IMR-90 (cell line): Measurements from ENCODE around the gene ANKMY1. TPM values are rescaled to one million over a fixed set of nuclear protein-coding genes. Genes with fewer than 3 reads are reported as not detected.
A peak's percentile ranks its signal among the peaks of the same experiment; 100 is the strongest.

ENCODE experiments used
- ATAC-seq: fragments of 200-7000 bp; cut with Tn5 transposase; 2 replicates; pipeline ENCODE4 v1.9.1; 2020; ENCODE audit warnings: low read depth, mild to moderate bottlenecking, moderate library complexity
- BruUV-seq: library from RNA; stranded (reverse); fragments of 400-500 nt; replicated peaks from 2 replicates; lab custom pipeline; 2021; lab: Mats Ljungman, UMichigan
- CTCF ChIA-PET: fragments of 300-600 bp; formaldehyde crosslinking; extraction: SDS; loops from one replicate; lab custom pipeline; 2021; ENCODE audit warnings: antibody characterized with exemption; lab: Yijun Ruan, JAX
- POLR2A ChIA-PET: fragments of 300-600 bp; sonication (Branson Sonifier 250); formaldehyde crosslinking; loops from one replicate; lab custom pipeline; 2022; ENCODE audit warnings: antibody characterized with exemption; ENCODE audit not compliant: unreplicated experiment; lab: Charles Lee
- DNase-seq: peaks from one replicate; pipeline ENCODE4 v3.0.0; 2013
- H2AFZ ChIP-seq: replicated peaks from 2 replicates; pipeline ENCODE3; 2013; ENCODE audit warnings: low read length, mild to moderate bottlenecking; ENCODE audit not compliant: poor library complexity
- H2AK5ac ChIP-seq: 2 replicates; pipeline ENCODE4 v1.6.1; 2013; ENCODE audit warnings: low read depth, low read length, inconsistent platforms
- H2AK9ac ChIP-seq: replicated peaks from 2 replicates; pipeline ENCODE3; 2013; ENCODE audit warnings: mild to moderate bottlenecking, low read depth, low read length, moderate library complexity; ENCODE audit not compliant: poor library complexity
- H2BK120ac ChIP-seq: 2 replicates; pipeline ENCODE4 v1.6.1; 2013; ENCODE audit warnings: low read depth, low read length, inconsistent platforms
- H2BK15ac ChIP-seq: 3 replicates; pipeline ENCODE4 v1.6.1; 2013; ENCODE audit warnings: low read depth, low read length, inconsistent platforms
- H2BK20ac ChIP-seq: 2 replicates; pipeline ENCODE4 v1.6.1; 2013; ENCODE audit warnings: low read depth, mild to moderate bottlenecking, inconsistent platforms, low read length, moderate library complexity
- H2BK5ac ChIP-seq: 2 replicates; pipeline ENCODE4 v1.6.1; 2013; ENCODE audit warnings: mild to moderate bottlenecking, low read depth, low read length, inconsistent platforms; ENCODE audit not compliant: poor library complexity, severe bottlenecking
- H3K14ac ChIP-seq: replicated peaks from 2 replicates; pipeline ENCODE4 v1.6.1; 2013; ENCODE audit warnings: low read depth, low read length, inconsistent platforms
- H3K18ac ChIP-seq: 2 replicates; pipeline ENCODE4 v1.6.1; 2013; ENCODE audit warnings: low read depth, low read length, control low read depth
- H3K23ac ChIP-seq: 2 replicates; pipeline ENCODE4 v1.6.1; 2013; ENCODE audit warnings: low read depth, low read length, inconsistent platforms
- H3K27ac ChIP-seq: 2 replicates; pipeline ENCODE4 v1.5.1; 2013; ENCODE audit warnings: mild to moderate bottlenecking, control low read depth, low read length; ENCODE audit not compliant: insufficient read depth
- H3K27me3 ChIP-seq: 2 replicates; pipeline ENCODE4 v1.6.1; 2013; ENCODE audit warnings: low read length; ENCODE audit not compliant: control insufficient read depth, insufficient read depth
- H3K36me3 ChIP-seq: 2 replicates; pipeline ENCODE4 v1.6.1; 2013; ENCODE audit warnings: low read length, mixed read lengths; ENCODE audit not compliant: control insufficient read depth, insufficient read depth
- H3K4ac ChIP-seq: 2 replicates; pipeline ENCODE4 v1.6.1; 2013; ENCODE audit warnings: low read depth, low read length, inconsistent platforms
- H3K4me1 ChIP-seq: 2 replicates; pipeline ENCODE4 v1.6.1; 2013; ENCODE audit warnings: low read length, mixed read lengths; ENCODE audit not compliant: control insufficient read depth, insufficient read depth
- H3K4me2 ChIP-seq: 2 replicates; pipeline ENCODE4 v1.6.1; 2013; ENCODE audit warnings: low read depth, mild to moderate bottlenecking, control low read depth, low read length, moderate library complexity
- H3K4me3 ChIP-seq: 2 replicates; pipeline ENCODE4 v1.5.1; 2013; ENCODE audit warnings: low read depth, mild to moderate bottlenecking, control low read depth, low read length, moderate library complexity; ENCODE audit not compliant: insufficient read depth
- H3K56ac ChIP-seq: 2 replicates; pipeline ENCODE4 v1.6.1; 2013; ENCODE audit warnings: low read length, inconsistent platforms; ENCODE audit not compliant: insufficient read depth; ENCODE audit errors: extremely low read depth
- H3K79me1 ChIP-seq, 2 experiments: 2 replicates each; pipeline ENCODE4 v1.6.1; 2013; ENCODE audit warnings: low read length in 2 of 2, inconsistent platforms in 1 of 2, low read depth in 1 of 2
- H3K9ac ChIP-seq: 2 replicates; pipeline ENCODE4 v1.6.1; 2013; ENCODE audit warnings: low read depth, low read length, control low read depth
- H3K9me1 ChIP-seq: 2 replicates; pipeline ENCODE4 v1.6.1; 2013; ENCODE audit warnings: low read length, inconsistent platforms; ENCODE audit not compliant: insufficient read depth
- H3K9me3 ChIP-seq: 2 replicates; pipeline ENCODE4 v1.6.1; 2013; ENCODE audit warnings: low read length; ENCODE audit not compliant: control insufficient read depth, insufficient read depth
- H4K20me1 ChIP-seq: 2 replicates; pipeline ENCODE4 v1.6.1; 2013; ENCODE audit warnings: low read length, inconsistent platforms; ENCODE audit not compliant: insufficient read depth
- H4K5ac ChIP-seq: 2 replicates; pipeline ENCODE4 v1.6.1; 2013; ENCODE audit warnings: mild to moderate bottlenecking, low read depth, low read length, control low read depth
- H4K8ac ChIP-seq, 2 experiments: 2 replicates each; pipeline ENCODE4 v1.6.1; 2013; ENCODE audit warnings: low read depth in 2 of 2, low read length in 2 of 2, control low read depth in 1 of 2, inconsistent platforms in 1 of 2
- H4K91ac ChIP-seq: 2 replicates; pipeline ENCODE4 v1.6.1; 2013; ENCODE audit warnings: low read depth, low read length, inconsistent platforms; ENCODE audit not compliant: insufficient read depth
- CEBPB ChIP-seq: IDR thresholded peaks from 2 replicates; pipeline ENCODE4 v1.6.1; 2012; ENCODE audit warnings: low read depth, low read length, improper control_type of control experiment
- MAZ ChIP-seq: IDR thresholded peaks from 2 replicates; pipeline ENCODE4 v1.6.1; 2012; ENCODE audit warnings: low read depth, mild to moderate bottlenecking, low read length, improper control_type of control experiment, moderate library complexity, borderline replicate concordance
- MXI1 ChIP-seq: IDR thresholded peaks from 2 replicates; pipeline ENCODE4 v1.6.1; 2012; ENCODE audit warnings: low read depth, mild to moderate bottlenecking, low read length, moderate library complexity, borderline replicate concordance
- POLR2A ChIP-seq: IDR thresholded peaks from 2 replicates; pipeline ENCODE4 v1.6.1; 2012; ENCODE audit warnings: mild to moderate bottlenecking, low read depth, low read length
- RAD21 ChIP-seq: IDR thresholded peaks from 2 replicates; pipeline ENCODE4 v1.6.1; 2012; ENCODE audit warnings: low read length, improper control_type of control experiment
- RCOR1 ChIP-seq: IDR thresholded peaks from 2 replicates; pipeline ENCODE4 v1.6.1; 2012; ENCODE audit warnings: mild to moderate bottlenecking, low read length, improper control_type of control experiment; ENCODE audit not compliant: insufficient replicate concordance
- RFX5 ChIP-seq: IDR thresholded peaks from 2 replicates; pipeline ENCODE4 v1.8.0; 2012; ENCODE audit warnings: low read depth, mild to moderate bottlenecking, low read length, moderate library complexity
- SMC3 ChIP-seq: fragments of 150-350 bp; IDR thresholded peaks from 2 replicates; pipeline ENCODE4 v1.6.1; 2016; ENCODE audit warnings: low read depth, mild to moderate bottlenecking, antibody characterized with exemption, low read length, moderate library complexity
- WGBS, 2 experiments: methylation state at CpG; one replicate each; pipeline versions ENCODE4 v1.1.5 to v1.1.7; 2013; ENCODE audit warnings: missing lambda C conversion rate in 2 of 2; ENCODE audit not compliant: insufficient read length in 1 of 2; ENCODE audit errors: extremely low coverage in 2 of 2; 5-methylcytosine and 5-hydroxymethylcytosine counted together
- dilution Hi-C: fragments of 300-500 bp; cut with HindIII; formaldehyde crosslinking; loops from one replicate; pipeline ENCODE4 v1.14.3; 2018; ENCODE audit warnings: low sequenced_read_pairs; ENCODE audit not compliant: unreplicated experiment
- in situ Hi-C: fragments of 300-500 bp; cut with MboI; formaldehyde crosslinking; loops from 3 replicates; pipeline ENCODE4 v1.14.3; 2019; ENCODE audit warnings: low sequenced_read_pairs, inconsistent platforms, mixed read lengths
- intact Hi-C: fragments of 100-400 bp; cut with micrococcal nuclease; formaldehyde crosslinking; loops from 2 replicates; pipeline ENCODE4 v1.10.0; 2022
- polyA plus RNA-seq, 3 experiments: library from polyadenylated mRNA; depleted of rRNA; stranded (reverse); fragments of >200 nt; gene quantifications; 2 replicates each; pipeline ENCODE4 v1.2.3, GENCODE V29; 2012; ENCODE audit warnings: low replicate concordance in 1 of 3
- total RNA-seq: library from RNA; depleted of rRNA; stranded (reverse); fragments of >200 nt; gene quantifications from 2 replicates; pipeline ENCODE4 v1.2.3, GENCODE V29; 2012
- TF ChIP-seq, protein P1 (sequence below): fragments of 150-350 bp; IDR thresholded peaks from 2 replicates; pipeline ENCODE4 v1.6.1; 2017; ENCODE audit warnings: mild to moderate bottlenecking, antibody characterized with exemption, low read length, low read depth

Gene ANKMY1
- total and polyA plus RNA-seq, 2 of the 4 experiments (the other 2 are of a cell fraction) = 2.9 to 5.5 TPM

DNA sequence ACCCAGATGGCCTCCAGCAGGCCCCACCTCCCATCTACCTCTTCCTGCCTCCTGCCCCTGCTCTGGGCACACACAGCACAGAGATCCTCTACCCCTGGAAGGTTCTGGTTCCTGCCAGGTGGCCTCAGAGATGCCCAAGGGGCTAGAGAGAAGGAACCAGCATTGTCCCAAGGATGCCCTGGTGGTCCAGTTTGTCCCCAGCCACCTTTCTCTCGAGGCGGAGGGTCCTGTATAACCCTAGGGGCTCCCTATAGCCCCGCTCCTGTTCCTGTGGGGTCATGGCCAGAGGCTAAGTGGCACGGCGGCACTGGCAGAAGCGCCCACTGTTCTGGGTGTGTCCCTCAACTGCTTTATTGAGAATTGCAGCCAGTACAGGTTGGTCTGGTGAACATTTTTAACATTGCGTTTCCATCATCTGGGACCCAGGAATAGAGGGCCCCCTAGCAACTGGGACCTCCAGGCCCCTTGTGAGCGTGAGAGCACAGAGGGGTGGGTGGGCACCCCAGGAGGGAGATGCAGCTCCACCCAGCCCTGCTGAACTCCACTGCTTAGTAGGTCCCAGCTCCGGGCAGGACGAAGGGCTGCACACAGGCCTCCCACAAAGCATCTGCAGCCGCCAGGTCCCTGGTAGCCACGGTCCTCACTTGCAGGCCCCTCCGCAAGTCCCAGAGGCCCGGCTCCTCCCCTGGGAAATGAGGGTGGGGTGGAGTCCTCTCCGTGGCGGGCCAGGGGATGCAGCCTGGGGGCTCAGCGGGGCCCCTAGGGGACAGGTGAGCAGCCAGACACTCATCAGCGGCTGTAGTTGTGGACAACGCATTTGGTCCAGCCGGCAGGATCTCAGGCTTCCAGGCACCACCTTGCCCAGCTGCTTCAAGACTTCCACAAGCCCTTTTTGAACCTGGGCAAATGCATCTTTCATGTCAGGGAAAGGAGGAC, 89.2 kb downstream of the ANKMY1 start (continued):
- no peak for TF ChIP-seq CEBPB
- no peak for TF ChIP-seq RAD21

DNA sequence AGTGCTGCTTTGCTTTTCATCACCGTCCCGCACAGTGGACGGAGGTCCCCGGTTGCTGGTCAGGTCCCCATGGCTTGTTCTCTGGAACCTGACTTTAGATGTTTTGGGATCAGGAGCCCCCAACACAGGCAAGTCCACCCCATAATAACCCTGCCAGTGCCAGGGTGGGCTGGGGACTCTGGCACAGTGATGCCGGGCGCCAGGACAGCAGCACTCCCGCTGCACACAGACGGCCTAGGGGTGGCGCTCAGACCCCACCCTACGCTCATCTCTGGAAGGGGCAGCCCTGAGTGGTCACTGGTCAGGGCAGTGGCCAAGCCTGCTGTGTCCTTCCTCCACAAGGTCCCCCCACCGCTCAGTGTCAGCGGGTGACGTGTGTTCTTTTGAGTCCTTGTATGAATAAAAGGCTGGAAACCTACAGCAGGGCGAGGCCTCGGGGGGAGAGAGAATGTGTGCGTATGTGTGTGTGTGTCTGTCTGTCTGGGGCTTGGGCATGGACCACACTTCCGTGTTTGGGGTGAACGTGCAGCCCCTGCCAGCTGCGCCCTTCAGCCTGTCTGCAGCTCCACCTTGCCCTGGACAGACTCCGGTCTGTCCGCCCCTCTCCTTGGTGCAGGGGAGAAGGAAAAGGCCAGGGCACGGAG, 90.0 kb downstream of the ANKMY1 start:
- H3K18ac ChIP-seq = no peak overlapping the region

More for the DNA sequence above, 90.0 kb downstream of the ANKMY1 start:
- H4K91ac ChIP-seq = no peak overlapping the region
- in situ Hi-C loops (no loop called here), intact Hi-C loops (no loop called here), dilution Hi-C loops (no loop called here)
- TF ChIP-seq RFX5 = no peak
- TF ChIP-seq RCOR1 = no peak
- TF ChIP-seq MAZ = no peak
- no peak for TF ChIP-seq POLR2A
- no peak for TF ChIP-seq MXI1
- TF ChIP-seq, protein P1, sequence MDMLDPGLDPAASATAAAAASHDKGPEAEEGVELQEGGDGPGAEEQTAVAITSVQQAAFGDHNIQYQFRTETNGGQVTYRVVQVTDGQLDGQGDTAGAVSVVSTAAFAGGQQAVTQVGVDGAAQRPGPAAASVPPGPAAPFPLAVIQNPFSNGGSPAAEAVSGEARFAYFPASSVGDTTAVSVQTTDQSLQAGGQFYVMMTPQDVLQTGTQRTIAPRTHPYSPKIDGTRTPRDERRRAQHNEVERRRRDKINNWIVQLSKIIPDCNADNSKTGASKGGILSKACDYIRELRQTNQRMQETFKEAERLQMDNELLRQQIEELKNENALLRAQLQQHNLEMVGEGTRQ = no peak
- no peak for TF ChIP-seq SMC3
- no peak for TF ChIP-seq CEBPB
- TF ChIP-seq RAD21 = no peak
- H3K14ac ChIP-seq = no peak overlapping the region
- H2AK9ac ChIP-seq = no peak overlapping the region
- no peak overlapping the region for H2AK5ac ChIP-seq
- H2BK120ac ChIP-seq = no peak overlapping the region
- ATAC-seq = no peak
- H3K79me1 ChIP-seq = 0 out of 4 replicates have a peak, but pooled peaks cover 0 to 3% of the 10 kb centered on the region in 2 experiments
- BruUV-seq = TSS peak; percentile 77
- H3K4me3 ChIP-seq = no peak overlapping the region
- peaks cover 5% of the 10 kb centered on the region; the same call in 1 of the 2 replicates for H3K9me3 ChIP-seq
- H4K8ac ChIP-seq = no peak overlapping the region
- WGBS, 2 experiments = 100% methylated on average over 2 of the region's 22 CpGs; no CpG with 5 or more reads in 1 of the 2 experiments
- no peak overlapping the region for H2BK5ac ChIP-seq
- H3K27me3 ChIP-seq = no peaks in the 10 kb centered on the region
- no peaks in the 10 kb centered on the region for H3K4me1 ChIP-seq
- CTCF ChIA-PET = no interaction called here
- no peak overlapping the region for H2BK20ac ChIP-seq
- H3K56ac ChIP-seq = no peak overlapping the region
- peaks cover 28% of the 10 kb centered on the region for H3K36me3 ChIP-seq
- peaks cover 18% of the 10 kb centered on the region; the same call in 1 of the 2 replicates for H4K20me1 ChIP-seq
- H3K4ac ChIP-seq = no peak overlapping the region
- no peak overlapping the region for H2BK15ac ChIP-seq
- no peak overlapping the region for H3K4me2 ChIP-seq
- H3K9ac ChIP-seq = no peak overlapping the region
- peak overlapping the region; percentile 27 for H2AFZ ChIP-seq
- H3K27ac ChIP-seq = no peak overlapping the region
- H3K23ac ChIP-seq = no peak overlapping the region
- DNase-seq = no peak
- POLR2A ChIA-PET = no interaction called here
- H4K5ac ChIP-seq = no peak overlapping the region
- peaks cover 11% of the 10 kb centered on the region for H3K9me1 ChIP-seq
